Osteocyte (in vitro differentiated cells): ENCODE measurements around the gene ZSCAN5C. TPM values are rescaled to one million over a fixed set of nuclear protein-coding genes. Genes with fewer than 3 reads are reported as not detected.
"Not testable (repeated sequence)": the region's sequence is repeated elsewhere in the genome, so short reads cannot be mapped to it uniquely, and the experiment has no call there.

Source experiments
- DNase-seq: peaks from one replicate; pipeline ENCODE4 v3.0.0; 2021; ENCODE audit warnings: mixed read lengths; ENCODE audit not compliant: unreplicated experiment; ENCODE audit errors: extremely low spot score
- H3K27ac Mint-ChIP-seq: one replicate; pipeline ENCODE4 v1.8.0; 2021; ENCODE audit warnings: mild to moderate bottlenecking, mixed read lengths; ENCODE audit not compliant: unreplicated experiment
- H3K27me3 Mint-ChIP-seq: one replicate; pipeline ENCODE4 v1.8.0; 2021; ENCODE audit warnings: mixed read lengths; ENCODE audit not compliant: unreplicated experiment
- H3K36me3 Mint-ChIP-seq: one replicate; pipeline ENCODE4 v1.8.0; 2021; ENCODE audit warnings: mixed read lengths; ENCODE audit not compliant: unreplicated experiment
- H3K4me1 Mint-ChIP-seq: one replicate; pipeline ENCODE4 v1.8.0; 2021; ENCODE audit warnings: mixed read lengths; ENCODE audit not compliant: unreplicated experiment
- H3K4me3 Mint-ChIP-seq: one replicate; pipeline ENCODE4 v1.8.0; 2021; ENCODE audit warnings: mild to moderate bottlenecking, moderate library complexity, mixed read lengths; ENCODE audit not compliant: unreplicated experiment
- H3K9me3 Mint-ChIP-seq: one replicate; pipeline ENCODE4 v1.8.0; 2021; ENCODE audit warnings: mixed read lengths; ENCODE audit not compliant: unreplicated experiment
- total RNA-seq: library from RNA; stranded (reverse); gene quantifications from 2 replicates; pipeline ENCODE4 v1.2.1, GENCODE V29; 2021
- TF ChIP-seq, protein P1 (sequence below): fragments of 200-600 bp; sonication (generic); IDR thresholded peaks from 2 replicates; pipeline ENCODE4 v1.5.0; 2021; ENCODE audit warnings: antibody characterized with exemption, mild to moderate bottlenecking, moderate library complexity

ZSCAN5C gene
- total RNA-seq, 1 donor from 2014 or later: not detected

DNA sequence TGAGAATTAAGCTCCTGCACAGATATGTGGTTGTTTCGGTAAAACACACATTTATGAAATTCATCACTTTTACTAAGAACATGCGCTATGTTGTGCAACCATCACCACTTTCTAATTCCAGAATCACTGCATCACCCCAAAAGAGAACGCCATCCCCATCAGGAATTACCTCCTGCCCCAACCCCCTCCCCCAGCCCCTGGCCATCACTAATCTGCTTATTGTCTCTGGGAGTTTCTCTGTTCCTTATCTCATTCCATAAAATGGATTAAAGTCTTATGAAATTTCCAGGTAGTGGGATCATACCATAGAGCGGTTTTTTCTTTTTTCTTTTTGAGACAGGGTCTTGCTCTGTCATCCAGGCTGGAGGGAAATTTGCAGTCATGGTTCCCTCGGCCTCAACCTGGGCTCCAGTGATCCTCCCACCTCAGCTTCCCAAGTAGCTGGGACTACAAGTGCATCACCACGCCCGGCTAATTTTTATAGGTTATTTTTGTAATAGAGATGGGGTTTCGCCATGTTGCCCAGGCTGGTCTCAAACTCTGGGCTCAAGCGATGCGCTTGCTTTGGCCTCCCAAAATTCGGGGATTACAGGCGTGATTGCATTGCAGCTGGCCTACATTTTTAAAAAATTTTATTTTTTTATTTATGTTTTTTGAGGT lies 8.0 kb upstream of the ZSCAN5C start:
- Mint-ChIP-seq H3K36me3 (no peaks in the 10 kb centered on the region), H3K4me1 (no peaks in the 10 kb centered on the region), H3K27me3 (no peaks in the 10 kb centered on the region), H3K9me3 (peaks cover 4% of the 10 kb centered on the region), H3K27ac (no peak overlapping the region), H3K4me3 (no peak overlapping the region)
- TF ChIP-seq, protein P1, sequence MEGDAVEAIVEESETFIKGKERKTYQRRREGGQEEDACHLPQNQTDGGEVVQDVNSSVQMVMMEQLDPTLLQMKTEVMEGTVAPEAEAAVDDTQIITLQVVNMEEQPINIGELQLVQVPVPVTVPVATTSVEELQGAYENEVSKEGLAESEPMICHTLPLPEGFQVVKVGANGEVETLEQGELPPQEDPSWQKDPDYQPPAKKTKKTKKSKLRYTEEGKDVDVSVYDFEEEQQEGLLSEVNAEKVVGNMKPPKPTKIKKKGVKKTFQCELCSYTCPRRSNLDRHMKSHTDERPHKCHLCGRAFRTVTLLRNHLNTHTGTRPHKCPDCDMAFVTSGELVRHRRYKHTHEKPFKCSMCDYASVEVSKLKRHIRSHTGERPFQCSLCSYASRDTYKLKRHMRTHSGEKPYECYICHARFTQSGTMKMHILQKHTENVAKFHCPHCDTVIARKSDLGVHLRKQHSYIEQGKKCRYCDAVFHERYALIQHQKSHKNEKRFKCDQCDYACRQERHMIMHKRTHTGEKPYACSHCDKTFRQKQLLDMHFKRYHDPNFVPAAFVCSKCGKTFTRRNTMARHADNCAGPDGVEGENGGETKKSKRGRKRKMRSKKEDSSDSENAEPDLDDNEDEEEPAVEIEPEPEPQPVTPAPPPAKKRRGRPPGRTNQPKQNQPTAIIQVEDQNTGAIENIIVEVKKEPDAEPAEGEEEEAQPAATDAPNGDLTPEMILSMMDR: no peak
- no peak for DNase-seq

DNA sequence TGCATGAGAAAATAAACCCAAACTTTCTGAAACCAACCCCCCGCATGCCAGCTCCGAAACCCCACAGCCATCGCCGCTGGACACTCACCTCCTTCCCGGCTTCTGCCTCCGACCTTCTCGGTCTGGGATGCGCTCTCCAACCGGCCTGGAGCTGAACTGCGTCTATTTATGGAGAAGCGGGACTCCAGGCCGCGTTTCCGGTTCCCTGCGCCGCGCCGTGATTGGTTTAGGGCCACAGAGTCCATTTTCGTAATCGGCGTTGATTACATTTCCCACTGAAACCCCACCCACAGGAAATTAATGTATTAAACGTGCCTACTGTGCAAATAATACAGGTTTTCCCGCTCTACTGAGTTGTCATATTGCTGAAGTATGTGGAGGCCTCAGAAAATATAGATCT lies 4.4 kb upstream of the ZSCAN5C start, which contains the start of gene ZSCAN5B:
Gene ZSCAN5B, minus strand, starts transcription at position 138 of the 400 bp plus-strand sequence. CDS start 4,731 bp downstream, outside the sequence.
- not testable (repeated sequence) for H3K36me3 Mint-ChIP-seq, DNase-seq

GRCh38 chr19:56199687-56200086 lies 2.4 kb upstream of the ZSCAN5C start:
- TF ChIP-seq, protein P1: no peak
- peaks cover 4% of the 10 kb centered on the region for H3K9me3 Mint-ChIP-seq
- no peak for DNase-seq
- no peak overlapping the region for H3K27ac Mint-ChIP-seq
- no peaks in the 10 kb centered on the region for H3K4me1 Mint-ChIP-seq
- H3K27me3 Mint-ChIP-seq: no peaks in the 10 kb centered on the region
- no peak overlapping the region for H3K4me3 Mint-ChIP-seq
- H3K36me3 Mint-ChIP-seq: no peaks in the 10 kb centered on the region

More for the DNA sequence above, 4.4 kb upstream of the ZSCAN5C start, which contains the start of gene ZSCAN5B:
- not testable (repeated sequence) for H3K27me3 Mint-ChIP-seq, H3K27ac Mint-ChIP-seq, H3K9me3 Mint-ChIP-seq, H3K4me3 Mint-ChIP-seq, H3K4me1 Mint-ChIP-seq

- peaks cover 17% of the 10 kb centered on the region for H3K9me3 Mint-ChIP-seq
- H3K4me3 Mint-ChIP-seq, H3K27ac Mint-ChIP-seq: not testable (repeated sequence)
Measured at GRCh38 chr19:56207581-56207980, 5.5 kb downstream of the ZSCAN5C start.

GRCh38 chr19:56209091-56209490 lies 7.0 kb downstream of the ZSCAN5C start:
- TF ChIP-seq, protein P1: no peak
- Mint-ChIP-seq H3K27me3 (no peaks in the 10 kb centered on the region), H3K4me3 (no peak overlapping the region), H3K9me3 (peaks cover 21% of the 10 kb centered on the region), H3K36me3 (no peaks in the 10 kb centered on the region), H3K4me1 (no peaks in the 10 kb centered on the region), H3K27ac (no peak overlapping the region)
- no peak for DNase-seq

More at GRCh38 chr19:56207581-56207980, 5.5 kb downstream of the ZSCAN5C start:
- H3K36me3 Mint-ChIP-seq, H3K4me1 Mint-ChIP-seq, DNase-seq, H3K27me3 Mint-ChIP-seq: not testable (repeated sequence)

- H3K4me3 Mint-ChIP-seq, H3K4me1 Mint-ChIP-seq, DNase-seq, H3K27me3 Mint-ChIP-seq, H3K36me3 Mint-ChIP-seq, H3K27ac Mint-ChIP-seq: not testable (repeated sequence)
- peaks cover 21% of the 10 kb centered on the region for H3K9me3 Mint-ChIP-seq
Measured at GRCh38 chr19:56210036-56210435, 8.0 kb downstream of the ZSCAN5C start.
